Astrocyte of the cerebellum (primary cell): ENCODE results near the gene DNAJB1.
A peak's percentile ranks its signal among the peaks of the same experiment; 100 is the strongest.

Source experiments
- DNase-seq: peaks from one replicate; pipeline ENCODE4 v3.0.0-alpha.2; 2011; ENCODE audit warnings: low read depth
- H3K4me3 ChIP-seq: 2 replicates; pipeline ENCODE4 v1.5.1; 2011; ENCODE audit warnings: mild to moderate bottlenecking, low read depth, low read length, moderate library complexity
- in situ Hi-C: cut with HindIII; loops from 2 replicates; pipeline ENCODE4 v1.10.0; 2017; ENCODE audit warnings: low sequenced_read_pairs
- TF ChIP-seq, protein P1 (sequence below): IDR thresholded peaks from 2 replicates; pipeline ENCODE4 v1.5.1; 2012; ENCODE audit warnings: low read length, low read depth, moderate library complexity, mild to moderate bottlenecking; ENCODE audit errors: missing control alignments

Gene DNAJB1

DNA sequence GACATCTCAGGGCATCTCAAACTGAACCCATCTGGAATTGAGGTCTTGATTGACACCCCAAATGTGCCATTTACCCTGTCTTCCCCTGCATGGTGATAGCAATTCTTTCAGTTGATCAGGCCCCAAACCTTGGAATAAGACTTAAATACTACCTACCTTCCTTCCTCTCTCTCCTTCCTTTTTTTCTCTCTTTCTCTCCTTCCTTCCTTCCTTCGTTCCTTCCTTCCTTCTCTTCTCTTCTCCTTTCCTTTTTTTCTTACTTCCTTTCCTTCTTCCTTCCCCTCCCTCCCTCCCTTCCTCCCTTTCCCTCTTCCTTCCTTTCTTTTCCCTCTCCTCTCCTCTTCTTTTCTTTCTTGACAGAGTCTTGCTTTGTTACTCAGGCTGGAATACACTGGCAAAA is 14.9 kb downstream of the DNAJB1 start:
- H3K4me3 ChIP-seq: no peak overlapping the region
- no peak for DNase-seq
- TF ChIP-seq, protein P1, sequence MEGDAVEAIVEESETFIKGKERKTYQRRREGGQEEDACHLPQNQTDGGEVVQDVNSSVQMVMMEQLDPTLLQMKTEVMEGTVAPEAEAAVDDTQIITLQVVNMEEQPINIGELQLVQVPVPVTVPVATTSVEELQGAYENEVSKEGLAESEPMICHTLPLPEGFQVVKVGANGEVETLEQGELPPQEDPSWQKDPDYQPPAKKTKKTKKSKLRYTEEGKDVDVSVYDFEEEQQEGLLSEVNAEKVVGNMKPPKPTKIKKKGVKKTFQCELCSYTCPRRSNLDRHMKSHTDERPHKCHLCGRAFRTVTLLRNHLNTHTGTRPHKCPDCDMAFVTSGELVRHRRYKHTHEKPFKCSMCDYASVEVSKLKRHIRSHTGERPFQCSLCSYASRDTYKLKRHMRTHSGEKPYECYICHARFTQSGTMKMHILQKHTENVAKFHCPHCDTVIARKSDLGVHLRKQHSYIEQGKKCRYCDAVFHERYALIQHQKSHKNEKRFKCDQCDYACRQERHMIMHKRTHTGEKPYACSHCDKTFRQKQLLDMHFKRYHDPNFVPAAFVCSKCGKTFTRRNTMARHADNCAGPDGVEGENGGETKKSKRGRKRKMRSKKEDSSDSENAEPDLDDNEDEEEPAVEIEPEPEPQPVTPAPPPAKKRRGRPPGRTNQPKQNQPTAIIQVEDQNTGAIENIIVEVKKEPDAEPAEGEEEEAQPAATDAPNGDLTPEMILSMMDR: no peak
- in situ Hi-C loops: loop anchor here (25.0 kb wide), 1 partner anchor 91 kb away; the partner anchor contains the start of gene DDX39A

- TF ChIP-seq, protein P1: no peak
- DNase-seq: no peak
- H3K4me3 ChIP-seq: no peak overlapping the region
- in situ Hi-C loops: loop anchor here (25.0 kb wide), 1 partner anchor 90 kb away; the partner anchor contains the start of gene DDX39A
Observed at GRCh38 chr19:14502334-14503092, 15.7 kb downstream of the DNAJB1 start.

DNA sequence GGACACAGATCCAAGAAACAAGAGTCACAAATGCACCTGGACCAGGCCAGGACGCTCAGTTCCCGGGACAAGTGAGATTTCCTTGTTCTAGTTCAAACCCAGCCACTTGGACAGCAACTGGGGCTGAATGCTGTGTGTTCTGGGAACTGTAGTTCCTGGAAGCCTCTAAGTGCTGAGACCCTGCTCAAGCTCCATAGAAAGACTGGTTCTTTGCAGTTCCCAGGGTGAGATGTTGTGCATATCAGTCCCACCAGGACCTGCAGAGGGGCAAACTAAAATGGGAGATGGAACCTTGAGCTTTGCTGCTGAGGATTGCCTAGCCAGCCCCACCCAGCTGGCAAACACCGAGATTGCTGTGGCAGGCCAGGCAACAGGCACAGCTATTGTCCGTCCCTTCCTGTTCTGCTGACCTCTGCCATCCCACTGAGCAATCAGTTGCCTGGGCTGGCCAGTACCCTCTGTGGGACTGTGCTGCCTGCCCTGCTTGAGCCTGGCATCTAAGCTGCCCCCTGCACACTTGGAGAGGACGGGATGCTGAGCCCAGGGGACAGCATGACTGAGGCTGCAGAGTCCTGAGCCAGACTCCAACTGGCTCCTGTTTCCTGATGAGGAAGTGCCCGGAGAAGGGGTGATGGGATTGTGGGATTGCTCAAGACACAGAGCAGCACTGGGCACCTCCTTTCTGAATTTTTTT is 20.8 kb downstream of the DNAJB1 start:
- no peak overlapping the region for H3K4me3 ChIP-seq
- in situ Hi-C loops: no loop called here
- DNase-seq: no peak
- TF ChIP-seq, protein P1: no peak

GRCh38 chr19:14496834-14497227 is 21.4 kb downstream of the DNAJB1 start:
- H3K4me3 ChIP-seq: peak overlapping the region; percentile 34
- TF ChIP-seq, protein P1: no peak
- in situ Hi-C loops: no loop called here
- no peak for DNase-seq

- peak within 1 kb of the TSS; percentile 66 for H3K4me3 ChIP-seq
- TF ChIP-seq, protein P1: no peak
- in situ Hi-C loops: no loop called here
- DNase-seq: peak; percentile 96
Observed at GRCh38 chr19:14496029-14496833, 22.0 kb downstream of the DNAJB1 start, which contains the start of gene GIPC1. Gene GIPC1 (minus strand): TSS chr19:14496127. CDS start chr19:14482976, 13,151 bp downstream.

- H3K4me3 ChIP-seq: peak overlapping the region; percentile 66
- in situ Hi-C loops: no loop called here
- DNase-seq: no peak
- TF ChIP-seq, protein P1: no peak
Observed at GRCh38 chr19:14495672-14496028, 22.5 kb downstream of the DNAJB1 start.
